Measurements from ENCODE around the gene PAN3. TPM values are rescaled to one million over a fixed set of nuclear protein-coding genes. Genes with fewer than 3 reads are reported as not detected.
A peak's percentile ranks its signal among the peaks of the same experiment; 100 is the strongest.

Gene PAN3
- total and polyA plus RNA-seq, 4 donors: 10.3 to 65.4 (median 23.5) TPM

DNA sequence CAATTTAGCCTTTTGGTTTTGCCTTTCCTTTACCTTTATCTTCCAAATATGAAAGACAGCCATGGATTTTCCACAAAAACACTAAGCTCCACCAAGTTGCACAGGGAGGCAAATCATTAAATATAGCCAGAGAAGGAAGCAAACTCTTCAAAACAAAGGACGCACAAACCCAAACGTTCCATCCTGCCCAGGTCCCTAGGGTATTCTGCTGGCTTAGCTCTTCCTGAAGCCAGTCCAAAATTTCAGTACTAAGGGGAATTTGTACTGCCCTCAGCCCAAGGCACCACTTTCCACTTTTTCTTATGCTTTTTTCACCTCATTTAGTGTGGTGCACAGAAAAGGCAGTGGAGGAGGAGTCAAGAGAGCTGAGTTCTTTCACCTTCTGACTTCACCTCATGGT, 186.7 kb downstream of the PAN3 start:
- TF ChIP-seq, protein P1, sequence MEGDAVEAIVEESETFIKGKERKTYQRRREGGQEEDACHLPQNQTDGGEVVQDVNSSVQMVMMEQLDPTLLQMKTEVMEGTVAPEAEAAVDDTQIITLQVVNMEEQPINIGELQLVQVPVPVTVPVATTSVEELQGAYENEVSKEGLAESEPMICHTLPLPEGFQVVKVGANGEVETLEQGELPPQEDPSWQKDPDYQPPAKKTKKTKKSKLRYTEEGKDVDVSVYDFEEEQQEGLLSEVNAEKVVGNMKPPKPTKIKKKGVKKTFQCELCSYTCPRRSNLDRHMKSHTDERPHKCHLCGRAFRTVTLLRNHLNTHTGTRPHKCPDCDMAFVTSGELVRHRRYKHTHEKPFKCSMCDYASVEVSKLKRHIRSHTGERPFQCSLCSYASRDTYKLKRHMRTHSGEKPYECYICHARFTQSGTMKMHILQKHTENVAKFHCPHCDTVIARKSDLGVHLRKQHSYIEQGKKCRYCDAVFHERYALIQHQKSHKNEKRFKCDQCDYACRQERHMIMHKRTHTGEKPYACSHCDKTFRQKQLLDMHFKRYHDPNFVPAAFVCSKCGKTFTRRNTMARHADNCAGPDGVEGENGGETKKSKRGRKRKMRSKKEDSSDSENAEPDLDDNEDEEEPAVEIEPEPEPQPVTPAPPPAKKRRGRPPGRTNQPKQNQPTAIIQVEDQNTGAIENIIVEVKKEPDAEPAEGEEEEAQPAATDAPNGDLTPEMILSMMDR (IDR thresholded peaks at IDR 0.05; ENCODE audit: control extremely low read depth, extremely low read depth): no peak
- Histone ChIP-seq H3K4me1 (ENCODE audit: control insufficient read depth in 5 of 5, insufficient read depth in 5 of 5, low read length in 5 of 5) (peaks cover 0 to 11% (median 4%) of the 10 kb centered on the region in 5 donors), H3K27me3 (ENCODE audit: control insufficient read depth in 3 of 3, insufficient read depth in 3 of 3, low read length in 2 of 3) (no peaks in the 10 kb centered on the region), H3K36me3 (ENCODE audit: control insufficient read depth in 4 of 4, insufficient read depth in 4 of 4, low read length in 4 of 4) (no peaks in the 10 kb centered on the region), H3K4me3 (no peak overlapping the region), H3K27ac (ENCODE audit: low read depth in 1 of 2, low read length in 1 of 2) (no peak overlapping the region), H3K9ac (ENCODE audit: insufficient read depth in 1 of 2, low read length in 2 of 2) (no peak overlapping the region), H3K9me3 (ENCODE audit: control insufficient read depth in 4 of 4, insufficient read depth in 3 of 4, low read length in 3 of 4) (no peaks in the 10 kb centered on the region)
- DNase-seq (peak in 1 of 3 donors; percentile 34), ATAC-seq (ENCODE audit: insufficient read depth, low FRiP score) (no peak)
- WGBS, 2 donors: 55 to 68% methylated on average over 2 of the region's 2 CpGs

DNA sequence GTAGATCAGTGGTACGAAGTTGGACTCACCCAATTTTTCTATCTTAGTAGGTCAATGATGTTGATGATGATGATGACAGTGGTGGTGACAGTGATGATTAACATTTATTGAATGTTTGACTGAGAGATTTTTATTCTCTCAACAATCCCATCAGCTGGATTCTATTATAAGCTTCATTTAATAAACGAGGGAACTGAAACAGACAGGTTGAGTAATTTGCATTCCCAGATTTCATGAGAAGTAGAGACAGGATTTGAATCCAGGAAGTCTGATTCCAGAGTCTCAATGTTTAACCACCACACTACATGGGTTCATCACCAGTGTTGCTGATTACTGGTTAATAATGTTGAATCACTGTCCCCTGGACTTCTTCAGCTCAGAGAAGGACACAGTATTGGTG, 187.7 kb downstream of the PAN3 start:
- WGBS, 2 donors: 75 to 82% methylated on average over 2 of the region's 2 CpGs
- TF ChIP-seq, protein P1 (IDR thresholded peaks at IDR 0.05; ENCODE audit: control extremely low read depth, extremely low read depth): no peak
- no peak for DNase-seq
- no peak for ATAC-seq (ENCODE audit: insufficient read depth, low FRiP score)
- no peaks in the 10 kb centered on the region for H3K36me3 ChIP-seq (ENCODE audit: control insufficient read depth in 4 of 4, insufficient read depth in 4 of 4, low read length in 4 of 4)
- H3K9me3 ChIP-seq (ENCODE audit: control insufficient read depth in 4 of 4, insufficient read depth in 3 of 4, low read length in 3 of 4): no peaks in the 10 kb centered on the region
- no peak overlapping the region for H3K27ac ChIP-seq (ENCODE audit: low read depth in 1 of 2, low read length in 1 of 2)
- H3K4me3 ChIP-seq: no peak overlapping the region
- no peak overlapping the region for H3K9ac ChIP-seq (ENCODE audit: insufficient read depth in 1 of 2, low read length in 2 of 2)
- H3K27me3 ChIP-seq (ENCODE audit: control insufficient read depth in 3 of 3, insufficient read depth in 3 of 3, low read length in 2 of 3): no peaks in the 10 kb centered on the region
- peaks cover 0 to 13% (median 9%) of the 10 kb centered on the region in 5 donors for H3K4me1 ChIP-seq (ENCODE audit: control insufficient read depth in 5 of 5, insufficient read depth in 5 of 5, low read length in 5 of 5)

DNA sequence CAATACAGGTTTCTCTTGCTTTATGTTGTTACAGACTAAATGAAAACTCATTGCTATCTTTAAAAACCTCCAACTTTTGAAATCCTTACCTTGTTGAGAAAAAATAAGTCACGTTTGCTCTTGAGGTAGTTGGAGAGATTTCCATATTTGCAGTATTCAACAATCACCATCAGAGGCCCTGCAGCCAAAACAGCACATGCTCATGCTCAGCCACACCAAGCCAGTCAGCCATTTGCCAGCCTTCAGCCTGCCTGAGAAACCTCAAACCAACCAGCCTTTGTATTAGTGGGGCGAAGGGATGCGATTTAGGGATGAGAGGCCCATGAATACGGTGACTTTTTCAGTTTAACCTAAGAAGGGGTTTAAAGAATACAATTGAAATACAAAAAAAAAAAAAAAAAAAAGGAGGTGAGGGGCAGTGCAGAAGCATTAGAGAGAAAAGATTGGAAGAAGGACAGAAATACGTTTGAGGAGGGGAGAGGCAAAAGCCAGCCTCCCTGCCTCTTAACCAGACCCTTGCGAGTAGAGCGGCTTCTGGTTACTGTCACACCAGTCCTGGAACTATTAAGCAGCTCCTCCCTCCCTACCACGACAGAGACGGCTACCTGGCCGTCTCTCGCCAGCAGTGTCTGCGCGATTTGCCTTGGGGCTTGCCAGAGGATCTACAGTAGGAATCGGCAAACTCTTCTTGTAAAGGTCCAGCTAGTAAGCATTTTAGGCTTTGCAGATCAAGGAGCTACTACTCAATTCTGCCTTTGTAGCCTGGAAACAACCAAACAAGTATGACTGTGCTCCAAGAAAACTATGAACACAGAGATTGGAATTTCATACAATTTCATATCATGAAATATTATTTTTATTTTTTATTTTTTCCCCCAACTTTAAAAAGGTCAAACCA, 189.3 kb downstream of the PAN3 start:
- Histone ChIP-seq H3K9ac (ENCODE audit: insufficient read depth in 1 of 2, low read length in 2 of 2) (no peak overlapping the region), H3K27me3 (ENCODE audit: control insufficient read depth in 3 of 3, insufficient read depth in 3 of 3, low read length in 2 of 3) (no peaks in the 10 kb centered on the region), H3K36me3 (ENCODE audit: control insufficient read depth in 4 of 4, insufficient read depth in 4 of 4, low read length in 4 of 4) (no peaks in the 10 kb centered on the region), H3K4me3 (no peak overlapping the region), H3K4me1 (ENCODE audit: control insufficient read depth in 5 of 5, insufficient read depth in 5 of 5, low read length in 5 of 5) (peaks cover 0 to 13% (median 9%) of the 10 kb centered on the region in 5 donors), H3K9me3 (ENCODE audit: control insufficient read depth in 4 of 4, insufficient read depth in 3 of 4, low read length in 3 of 4) (no peaks in the 10 kb centered on the region), H3K27ac (ENCODE audit: low read depth in 1 of 2, low read length in 1 of 2) (no peak overlapping the region)
- TF ChIP-seq, protein P1 (IDR thresholded peaks at IDR 0.05; ENCODE audit: control extremely low read depth, extremely low read depth): no peak
- WGBS, 2 donors: 93 to 94% methylated on average over 14 of the region's 14 CpGs
- no peak for ATAC-seq (ENCODE audit: insufficient read depth, low FRiP score)
- peak in 1 of 3 donors; percentile 50 for DNase-seq

Measured in lung (tissue), 12 donors.